ENCODE data around the gene APPBP2.
A peak's percentile ranks its signal among the peaks of the same experiment; 100 is the strongest.
"Not testable (repeated sequence)": the region's sequence is repeated elsewhere in the genome, so short reads cannot be mapped to it uniquely, and the experiment has no call there.

The APPBP2 gene

GRCh38 chr17:60491771-60492170 is 34.3 kb downstream of the APPBP2 start:
- no peak for DNase-seq

- DNase-seq: not testable (repeated sequence)
Observed at GRCh38 chr17:60490594-60490993, 35.4 kb downstream of the APPBP2 start.

GRCh38 chr17:60481604-60482003 is 44.4 kb downstream of the APPBP2 start:
- DNase-seq: no peak

- DNase-seq: no peak
Observed at GRCh38 chr17:60473788-60474187, 52.3 kb downstream of the APPBP2 start.

GRCh38 chr17:60472449-60472848 is 53.6 kb downstream of the APPBP2 start:
- no peak for DNase-seq

- DNase-seq: no peak
Observed at GRCh38 chr17:60471451-60471850, 54.6 kb downstream of the APPBP2 start.

GRCh38 chr17:60468371-60468770 is 57.7 kb downstream of the APPBP2 start:
- DNase-seq: peak; percentile 30

- no peak for DNase-seq
Observed at GRCh38 chr17:60464343-60464742, 61.7 kb downstream of the APPBP2 start.

- DNase-seq: no peak
Observed at GRCh38 chr17:60463157-60463835, 62.7 kb downstream of the APPBP2 start.

GRCh38 chr17:60461584-60461983 is 64.5 kb downstream of the APPBP2 start:
- DNase-seq: no peak

- no peak for DNase-seq
Observed at GRCh38 chr17:60457148-60457547, 68.9 kb downstream of the APPBP2 start.

- no peak for DNase-seq
Observed at GRCh38 chr17:60455378-60455777, 70.7 kb downstream of the APPBP2 start.

- DNase-seq: no peak
Observed at GRCh38 chr17:60451965-60452364, 74.1 kb downstream of the APPBP2 start.

GRCh38 chr17:60451071-60451470 is 75.0 kb downstream of the APPBP2 start:
- no peak for DNase-seq

- no peak for DNase-seq
Observed at GRCh38 chr17:60447375-60447774, 78.7 kb downstream of the APPBP2 start.

- no peak for DNase-seq
Observed at GRCh38 chr17:60445144-60445543, 80.9 kb downstream of the APPBP2 start.

- no peak for DNase-seq
Observed at GRCh38 chr17:60443713-60444112, 82.3 kb downstream of the APPBP2 start.

GRCh38 chr17:60442271-60443173 is 83.5 kb downstream of the APPBP2 start:
- no peak for DNase-seq

- DNase-seq: no peak
Observed at GRCh38 chr17:60439501-60439900, 86.5 kb downstream of the APPBP2 start.

- no peak for DNase-seq
Observed at GRCh38 chr17:60436676-60437075, 89.4 kb downstream of the APPBP2 start.

GRCh38 chr17:60435244-60436167 is 90.5 kb downstream of the APPBP2 start:
- peak; percentile 85 for DNase-seq

GRCh38 chr17:60433021-60433997 is 92.7 kb downstream of the APPBP2 start:
- not testable (repeated sequence) for DNase-seq
